Peyer's patch (tissue), 4 donors: Measurements from ENCODE around the gene ANKRD35. TPM values are rescaled to one million over a fixed set of nuclear protein-coding genes. Genes with fewer than 3 reads are reported as not detected.
"Not testable (repeated sequence)": the region's sequence is repeated elsewhere in the genome, so short reads cannot be mapped to it uniquely, and the experiment has no call there.

ENCODE experiments used
- DNase-seq, 3 donors: peaks; one replicate each; pipeline ENCODE4 v3.0.0-alpha.2; 2017 to 2019
- H3K27ac ChIP-seq, 4 donors: fragments of 200-600 bp; sonication (generic); one replicate each; pipeline ENCODE4 v1.5.1; 2016 to 2019
- H3K27me3 ChIP-seq, 2 donors: fragments of 200-600 bp; sonication (generic); one replicate each; pipeline ENCODE4 v1.5.1; 2019
- H3K36me3 ChIP-seq, 3 donors: fragments of 200-600 bp; sonication (generic); one replicate each; pipeline ENCODE4 v1.5.1; 2016 to 2019
- H3K4me1 ChIP-seq, 4 donors: fragments of 200-600 bp; sonication (generic); one replicate each; pipeline ENCODE4 v1.5.1; 2016 to 2019
- H3K4me3 ChIP-seq, 4 donors: fragments of 200-600 bp; sonication (generic); 1 replicate in 3 of 4; 2 replicates in 1 of 4; pipeline ENCODE4 v1.5.1; 2016 to 2019; ENCODE audit warnings: mild to moderate bottlenecking in 1 of 4
- H3K9me3 ChIP-seq, 4 donors: fragments of 200-600 bp; sonication (generic); one replicate each; pipeline ENCODE4 v1.5.1; 2016 to 2019; ENCODE audit warnings: mild to moderate bottlenecking in 1 of 4
- CTCF ChIP-seq, 6 experiments: fragments of 450-650 bp in 4 of 6; fragments of 200-600 bp in 2 of 6; sonication (generic) in 1 of 6; IDR thresholded peaks; one replicate each; pipeline ENCODE4 v1.5.1; 2017 to 2019; ENCODE audit warnings: antibody characterized with exemption in 6 of 6, mild to moderate bottlenecking in 3 of 6, moderate library complexity in 1 of 6
- POLR2A ChIP-seq, 2 donors: fragments of 450-650 bp; IDR thresholded peaks; one replicate each; pipeline ENCODE4 v1.5.1; 2017; ENCODE audit warnings: antibody characterized with exemption in 2 of 2, mild to moderate bottlenecking in 2 of 2, moderate library complexity in 2 of 2
- total RNA-seq, 4 donors: library from RNA; depleted of rRNA; stranded (reverse); fragments of >200 nt; gene quantifications; one replicate each; pipeline ENCODE4 v1.1.0, GENCODE V29; 2016

The ANKRD35 gene
- total RNA-seq, 4 donors from 2014 or later = 0.85 to 7.4 (median 1.2) TPM; not detected in 1

- H3K36me3 ChIP-seq = peaks cover 0 to 50% (median 0%) of the 10 kb centered on the region in 3 donors
- peak in 2 of 3 donors; percentile 31 to 53 for DNase-seq
- TF ChIP-seq POLR2A (IDR thresholded peaks at IDR 0.05) (no peak), CTCF (IDR thresholded peaks at IDR 0.05) (peak; percentile 47 to 70 (median 57))
- no peaks in the 10 kb centered on the region for H3K9me3 ChIP-seq
- peak overlapping the region; percentile 57 to 82 (median 72) for H3K27ac ChIP-seq
- peaks cover 0 to 15% (median 9%) of the 10 kb centered on the region in 4 donors for H3K4me1 ChIP-seq
- no peaks in the 10 kb centered on the region for H3K27me3 ChIP-seq
- H3K4me3 ChIP-seq = peak overlapping the region; percentile 48 to 82 (median 58)
Measured at GRCh38 chr1:145846201-145846612, 39.5 kb downstream of the ANKRD35 start.

GRCh38 chr1:145845514-145846161 lies 40.0 kb downstream of the ANKRD35 start, which contains the start of gene NUDT17:
TSS of gene NUDT17 (plus strand) at chr1:145845630. CDS start at chr1:145845641, 11 bp downstream.
- Histone ChIP-seq H3K4me1 (peaks cover 0 to 15% (median 9%) of the 10 kb centered on the region in 4 donors), H3K27ac (peak within 1 kb of the TSS; percentile 57 to 82 (median 72)), H3K27me3 (no peaks in the 10 kb centered on the region), H3K36me3 (peaks cover 0 to 50% (median 0%) of the 10 kb centered on the region in 3 donors), H3K4me3 (peak within 1 kb of the TSS; percentile 48 to 82 (median 58)), H3K9me3 (no peaks in the 10 kb centered on the region)
- DNase-seq = peak; percentile 70 to 91 (median 84)
- TF ChIP-seq POLR2A (IDR thresholded peaks at IDR 0.05) = no peak
- peak; percentile 71 to 96 (median 83) for TF ChIP-seq CTCF (IDR thresholded peaks at IDR 0.05)

- Histone ChIP-seq H3K4me3 (peak overlapping the region; percentile 48 to 82 (median 58)), H3K27me3 (no peaks in the 10 kb centered on the region), H3K9me3 (no peaks in the 10 kb centered on the region), H3K36me3 (peaks cover 0 to 50% (median 0%) of the 10 kb centered on the region in 3 donors), H3K27ac (peak overlapping the region; percentile 57 to 82 (median 72)), H3K4me1 (peaks cover 0 to 15% (median 9%) of the 10 kb centered on the region in 4 donors)
- TF ChIP-seq CTCF (IDR thresholded peaks at IDR 0.05) = no peak
- TF ChIP-seq POLR2A (IDR thresholded peaks at IDR 0.05) = no peak
- no peak for DNase-seq
Measured at GRCh38 chr1:145845144-145845513, 40.5 kb downstream of the ANKRD35 start.

GRCh38 chr1:145843031-145843430 lies 42.6 kb downstream of the ANKRD35 start:
- peaks cover 0 to 55% (median 0%) of the 10 kb centered on the region in 3 donors for H3K36me3 ChIP-seq
- no peaks in the 10 kb centered on the region for H3K27me3 ChIP-seq
- peaks cover 0 to 15% (median 9%) of the 10 kb centered on the region in 4 donors for H3K4me1 ChIP-seq
- DNase-seq = no peak
- H3K4me3 ChIP-seq = no peak overlapping the region
- no peak overlapping the region for H3K27ac ChIP-seq
- no peaks in the 10 kb centered on the region for H3K9me3 ChIP-seq
- no peak for TF ChIP-seq POLR2A (IDR thresholded peaks at IDR 0.05)
- TF ChIP-seq CTCF (IDR thresholded peaks at IDR 0.05) = no peak

- TF ChIP-seq POLR2A (IDR thresholded peaks at IDR 0.05) = no peak
- no peak for TF ChIP-seq CTCF (IDR thresholded peaks at IDR 0.05)
- H3K4me3 ChIP-seq = no peak overlapping the region
- no peaks in the 10 kb centered on the region for H3K4me1 ChIP-seq
- no peak overlapping the region for H3K27ac ChIP-seq
- DNase-seq = no peak
- no peaks in the 10 kb centered on the region for H3K9me3 ChIP-seq
- peaks cover 0 to 97% (median 0%) of the 10 kb centered on the region in 3 donors for H3K36me3 ChIP-seq
- no peaks in the 10 kb centered on the region for H3K27me3 ChIP-seq
Measured at GRCh38 chr1:145837656-145838055, 48.0 kb downstream of the ANKRD35 start.

- DNase-seq, H3K27me3 ChIP-seq, H3K9me3 ChIP-seq, H3K27ac ChIP-seq, H3K4me1 ChIP-seq, H3K4me3 ChIP-seq: not testable (repeated sequence)
- peaks cover 0 to 93% (median 3%) of the 10 kb centered on the region in 3 donors for H3K36me3 ChIP-seq
Measured at GRCh38 chr1:145830810-145831209, 54.9 kb downstream of the ANKRD35 start.
